Ascending aorta (tissue), 2 donors: ENCODE measurements around the gene JUND. TPM values are rescaled to one million over a fixed set of nuclear protein-coding genes. Genes with fewer than 3 reads are reported as not detected.

Source experiments
- DNase-seq, 2 donors: peaks; one replicate each; pipeline ENCODE4 v3.0.0-alpha.2; 2019; ENCODE audit warnings: low spot score in 2 of 2
- H3K27ac ChIP-seq, 2 donors: fragments of 200-600 bp; sonication (generic); one replicate each; pipeline ENCODE4 v1.5.1; 2016 to 2017; ENCODE audit warnings: mild to moderate bottlenecking in 1 of 2
- H3K27me3 ChIP-seq: fragments of 200-600 bp; sonication (generic); one replicate; pipeline ENCODE4 v1.5.1; 2017
- H3K36me3 ChIP-seq, 2 donors: fragments of 200-600 bp; sonication (generic); one replicate each; pipeline ENCODE4 v1.5.1; 2016
- H3K4me1 ChIP-seq, 2 donors: fragments of 200-600 bp; sonication (generic); one replicate each; pipeline ENCODE4 v1.5.1; 2016 to 2017; ENCODE audit warnings: mild to moderate bottlenecking in 1 of 2
- H3K4me3 ChIP-seq, 2 donors: fragments of 200-600 bp; sonication (generic); one replicate each; pipeline ENCODE4 v1.5.1; 2016 to 2017; ENCODE audit warnings: mild to moderate bottlenecking in 1 of 2
- H3K9me3 ChIP-seq, 2 donors: fragments of 200-600 bp; sonication (generic); one replicate each; pipeline ENCODE4 v1.5.1; 2016
- CTCF ChIP-seq, 3 experiments: fragments of 200-600 bp in 2 of 3; fragments of 450-650 bp in 1 of 3; sonication (generic) in 2 of 3; IDR thresholded peaks; one replicate each; pipeline ENCODE4 v1.5.1; 2016 to 2019; ENCODE audit warnings: antibody characterized with exemption in 3 of 3, mild to moderate bottlenecking in 1 of 3, moderate library complexity in 1 of 3
- intact Hi-C: fragments of 100-400 bp; cut with DNase I; formaldehyde crosslinking; loops from one replicate; pipeline ENCODE4 v1.15.1; 2023
- total RNA-seq: library from RNA; depleted of rRNA; stranded (reverse); fragments of >200 nt; gene quantifications from one replicate; pipeline ENCODE4 v1.1.0, GENCODE V29; 2016

JUND gene
- total RNA-seq, 1 donor from 2014 or later, result 3,570 TPM

- H3K27me3 ChIP-seq, result no peaks in the 10 kb centered on the region
- peak overlapping the region; percentile 72 to 86 for H3K4me3 ChIP-seq
- H3K9me3 ChIP-seq, result no peaks in the 10 kb centered on the region
- intact Hi-C loops, result loop anchor here (5.0 kb wide), 1 partner anchor 126 kb away; the partner anchor contains the start of gene SSBP4
- no peaks in the 10 kb centered on the region for H3K36me3 ChIP-seq
- no peak for DNase-seq
- peak overlapping the region; percentile 99 for H3K27ac ChIP-seq
- H3K4me1 ChIP-seq, result peaks cover 4 to 28% of the 10 kb centered on the region in 2 donors
- TF ChIP-seq CTCF (IDR thresholded peaks at IDR 0.05), result no peak
Observed at GRCh38 chr19:18291019-18291524, 9.7 kb upstream of the JUND start.

GRCh38 chr19:18290302-18291018 lies 9.0 kb upstream of the JUND start:
- H3K27me3 ChIP-seq, result no peaks in the 10 kb centered on the region
- no peaks in the 10 kb centered on the region for H3K36me3 ChIP-seq
- no peaks in the 10 kb centered on the region for H3K9me3 ChIP-seq
- no peak for TF ChIP-seq CTCF (IDR thresholded peaks at IDR 0.05)
- H3K4me1 ChIP-seq, result peaks cover 4 to 28% of the 10 kb centered on the region in 2 donors
- intact Hi-C loops, result loop anchor here (5.0 kb wide), 1 partner anchor 127 kb away; the partner anchor contains the start of gene SSBP4
- no peak overlapping the region for H3K4me3 ChIP-seq
- H3K27ac ChIP-seq, result peak overlapping the region; percentile 99
- peak; percentile 45 to 79 for DNase-seq

GRCh38 chr19:18289471-18290301 lies 8.3 kb upstream of the JUND start:
- H3K4me1 ChIP-seq, result peaks cover 4 to 28% of the 10 kb centered on the region in 2 donors

GRCh38 chr19:18287836-18288772 lies 6.7 kb upstream of the JUND start:
- peaks cover 4 to 24% of the 10 kb centered on the region in 2 donors for H3K4me1 ChIP-seq
- TF ChIP-seq CTCF (IDR thresholded peaks at IDR 0.05), result no peak
- no peaks in the 10 kb centered on the region for H3K9me3 ChIP-seq
- no peaks in the 10 kb centered on the region for H3K36me3 ChIP-seq
- intact Hi-C loops, result no loop called here
- H3K27ac ChIP-seq, result peak overlapping the region; percentile 69
- DNase-seq, result no peak
- no peak overlapping the region for H3K4me3 ChIP-seq
- no peaks in the 10 kb centered on the region for H3K27me3 ChIP-seq

More at GRCh38 chr19:18289471-18290301, 8.3 kb upstream of the JUND start:
- no peak for DNase-seq
- intact Hi-C loops, result loop anchor here (5.0 kb wide), 1 partner anchor 128 kb away; the partner anchor contains the start of gene SSBP4
- H3K27ac ChIP-seq, result peak overlapping the region; percentile 99
- no peaks in the 10 kb centered on the region for H3K27me3 ChIP-seq
- no peak for TF ChIP-seq CTCF (IDR thresholded peaks at IDR 0.05)
- no peaks in the 10 kb centered on the region for H3K9me3 ChIP-seq
- H3K36me3 ChIP-seq, result no peaks in the 10 kb centered on the region
- H3K4me3 ChIP-seq, result no peak overlapping the region
